ENCODE data around the gene CARS2.

DNA sequence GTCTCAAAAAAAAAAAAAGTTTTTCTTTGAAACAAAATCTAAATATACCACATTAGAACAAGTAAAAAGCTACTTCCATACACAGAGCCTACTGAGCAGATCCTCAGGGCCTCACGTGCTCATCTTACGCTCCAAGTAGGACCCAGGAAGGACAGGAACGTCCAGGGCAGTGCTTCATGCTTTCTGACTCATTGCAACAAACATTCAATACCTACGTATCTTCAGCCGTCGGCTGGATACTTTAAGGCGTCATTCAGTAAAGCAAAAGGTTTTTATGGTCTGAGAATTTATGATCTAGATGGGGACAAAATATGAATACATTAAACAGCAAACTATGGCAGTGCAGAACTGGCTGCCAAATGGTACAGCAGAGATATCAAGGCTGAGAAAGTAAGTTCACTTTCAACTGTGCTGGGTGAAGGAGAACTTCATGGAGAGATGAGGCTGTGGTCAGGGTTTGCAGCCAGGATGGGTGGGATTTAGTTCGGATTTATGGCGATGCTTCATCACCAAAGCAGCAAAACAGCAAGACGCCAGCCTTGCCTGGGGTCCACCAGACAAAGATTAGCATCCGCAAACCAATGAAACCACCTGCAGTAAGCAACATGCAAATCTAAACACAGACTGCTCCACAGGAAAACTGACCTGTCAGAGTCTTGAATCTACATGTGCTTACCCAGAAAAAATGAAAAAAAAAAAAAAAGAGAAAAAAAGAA, 20.5 kb downstream of the CARS2 start:
- no peak for TF ChIP-seq ZFP36 (IDR thresholded peaks at IDR 0.05; ENCODE audit: borderline replicate concordance, partially characterized antibody)
- TF ChIP-seq, protein P1, sequence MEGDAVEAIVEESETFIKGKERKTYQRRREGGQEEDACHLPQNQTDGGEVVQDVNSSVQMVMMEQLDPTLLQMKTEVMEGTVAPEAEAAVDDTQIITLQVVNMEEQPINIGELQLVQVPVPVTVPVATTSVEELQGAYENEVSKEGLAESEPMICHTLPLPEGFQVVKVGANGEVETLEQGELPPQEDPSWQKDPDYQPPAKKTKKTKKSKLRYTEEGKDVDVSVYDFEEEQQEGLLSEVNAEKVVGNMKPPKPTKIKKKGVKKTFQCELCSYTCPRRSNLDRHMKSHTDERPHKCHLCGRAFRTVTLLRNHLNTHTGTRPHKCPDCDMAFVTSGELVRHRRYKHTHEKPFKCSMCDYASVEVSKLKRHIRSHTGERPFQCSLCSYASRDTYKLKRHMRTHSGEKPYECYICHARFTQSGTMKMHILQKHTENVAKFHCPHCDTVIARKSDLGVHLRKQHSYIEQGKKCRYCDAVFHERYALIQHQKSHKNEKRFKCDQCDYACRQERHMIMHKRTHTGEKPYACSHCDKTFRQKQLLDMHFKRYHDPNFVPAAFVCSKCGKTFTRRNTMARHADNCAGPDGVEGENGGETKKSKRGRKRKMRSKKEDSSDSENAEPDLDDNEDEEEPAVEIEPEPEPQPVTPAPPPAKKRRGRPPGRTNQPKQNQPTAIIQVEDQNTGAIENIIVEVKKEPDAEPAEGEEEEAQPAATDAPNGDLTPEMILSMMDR (IDR thresholded peaks at IDR 0.05), result no peak
- no peak for TF ChIP-seq ESRRA (IDR thresholded peaks at IDR 0.05; ENCODE audit: borderline replicate concordance, low read length)
- no peak for TF ChIP-seq RFX5 (IDR thresholded peaks at IDR 0.05)
- TF ChIP-seq EP300 (IDR thresholded peaks at IDR 0.05), result no peak
- TF ChIP-seq EHMT2 (IDR thresholded peaks at IDR 0.05; ENCODE audit: low read depth), result no peak
- no peak for TF ChIP-seq NR3C1 (IDR thresholded peaks at IDR 0.05)
- no peak for TF ChIP-seq RNF2 (IDR thresholded peaks at IDR 0.05; ENCODE audit: borderline replicate concordance, low read depth)
- no peak for TF ChIP-seq POLR2A (IDR thresholded peaks at IDR 0.05; ENCODE audit: low read length)
- no peak for TF ChIP-seq SMC3 (IDR thresholded peaks at IDR 0.05)
- TF ChIP-seq MAX (IDR thresholded peaks at IDR 0.05), result no peak
- TF ChIP-seq RCOR1 (IDR thresholded peaks at IDR 0.05; ENCODE audit: low read depth, low read length), result no peak
